WERI-Rb-1 (cell line): ENCODE measurements around the gene DMBX1.

ENCODE experiments used
- DNase-seq: peaks from one replicate; pipeline ENCODE4 v3.0.0-alpha.2; 2020
- H3K27ac ChIP-seq: fragments of 250-450 bp; sonication (Bioruptor Pico); 2 replicates; pipeline ENCODE4 v1.5.1; 2020; ENCODE audit warnings: mild to moderate bottlenecking, moderate library complexity
- H3K27me3 ChIP-seq: fragments of 250-450 bp; sonication (Bioruptor Pico); 2 replicates; pipeline ENCODE4 v1.5.1; 2021; ENCODE audit warnings: mild to moderate bottlenecking, low read depth, moderate library complexity; ENCODE audit not compliant: insufficient read depth, severe bottlenecking
- H3K36me3 ChIP-seq: fragments of 250-450 bp; sonication (Bioruptor Pico); 2 replicates; pipeline ENCODE4 v1.5.1; 2020; ENCODE audit warnings: mild to moderate bottlenecking, moderate library complexity
- H3K4me3 ChIP-seq: 2 replicates; pipeline ENCODE4 v1.5.1; 2011; ENCODE audit warnings: low read depth, mild to moderate bottlenecking, control low read depth, low read length
- H3K9me3 ChIP-seq: fragments of 250-450 bp; sonication (Bioruptor Pico); 2 replicates; pipeline ENCODE4 v1.5.1; 2021; ENCODE audit warnings: mild to moderate bottlenecking, moderate library complexity; ENCODE audit not compliant: severe bottlenecking
- CTCF ChIP-seq: IDR thresholded peaks from 2 replicates; pipeline ENCODE4 v1.5.1; 2011; ENCODE audit warnings: low read depth, mild to moderate bottlenecking, control low read depth, inconsistent platforms, low read length

The DMBX1 gene

DNA sequence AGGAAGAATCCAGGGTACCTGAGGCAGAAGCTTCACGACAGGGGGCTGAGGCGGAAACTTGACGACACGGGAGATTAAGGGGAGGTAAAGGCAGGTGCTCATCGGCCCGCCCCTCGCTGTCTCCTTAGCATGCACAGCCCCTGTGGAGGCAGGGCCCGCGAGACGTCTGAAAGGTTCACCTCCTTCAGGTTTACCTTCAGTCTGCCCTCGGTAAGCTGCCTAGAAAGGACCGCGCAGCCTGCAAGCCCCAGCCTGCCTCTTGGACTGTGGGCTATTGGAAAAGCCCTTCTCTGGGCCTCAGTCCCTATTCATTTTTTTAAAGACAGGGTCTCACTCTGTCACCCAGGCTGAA lies 33.3 kb downstream of the DMBX1 start:
- no peak for TF ChIP-seq CTCF
- Histone ChIP-seq H3K9me3 (no peaks in the 10 kb centered on the region), H3K4me3 (no peak overlapping the region), H3K36me3 (no peaks in the 10 kb centered on the region), H3K27me3 (no peaks in the 10 kb centered on the region), H3K27ac (peak overlapping the region; percentile 76)
- DNase-seq = peak; percentile 60

- H3K36me3 ChIP-seq = no peaks in the 10 kb centered on the region
- peak; percentile 57 for DNase-seq
- H3K9me3 ChIP-seq = no peaks in the 10 kb centered on the region
- peak overlapping the region; percentile 76; the same call in 1 of the 2 replicates for H3K27ac ChIP-seq
- H3K27me3 ChIP-seq = no peaks in the 10 kb centered on the region
- no peak overlapping the region for H3K4me3 ChIP-seq
- TF ChIP-seq CTCF = no peak
Measured at GRCh38 chr1:46523496-46524353, 34.1 kb downstream of the DMBX1 start.

GRCh38 chr1:46524843-46525242 lies 35.2 kb downstream of the DMBX1 start:
- Histone ChIP-seq H3K9me3 (no peaks in the 10 kb centered on the region), H3K36me3 (no peaks in the 10 kb centered on the region), H3K27me3 (no peaks in the 10 kb centered on the region), H3K27ac (peak overlapping the region; percentile 30; the same call in 1 of the 2 replicates), H3K4me3 (no peak overlapping the region)
- no peak for DNase-seq
- TF ChIP-seq CTCF = no peak

DNA sequence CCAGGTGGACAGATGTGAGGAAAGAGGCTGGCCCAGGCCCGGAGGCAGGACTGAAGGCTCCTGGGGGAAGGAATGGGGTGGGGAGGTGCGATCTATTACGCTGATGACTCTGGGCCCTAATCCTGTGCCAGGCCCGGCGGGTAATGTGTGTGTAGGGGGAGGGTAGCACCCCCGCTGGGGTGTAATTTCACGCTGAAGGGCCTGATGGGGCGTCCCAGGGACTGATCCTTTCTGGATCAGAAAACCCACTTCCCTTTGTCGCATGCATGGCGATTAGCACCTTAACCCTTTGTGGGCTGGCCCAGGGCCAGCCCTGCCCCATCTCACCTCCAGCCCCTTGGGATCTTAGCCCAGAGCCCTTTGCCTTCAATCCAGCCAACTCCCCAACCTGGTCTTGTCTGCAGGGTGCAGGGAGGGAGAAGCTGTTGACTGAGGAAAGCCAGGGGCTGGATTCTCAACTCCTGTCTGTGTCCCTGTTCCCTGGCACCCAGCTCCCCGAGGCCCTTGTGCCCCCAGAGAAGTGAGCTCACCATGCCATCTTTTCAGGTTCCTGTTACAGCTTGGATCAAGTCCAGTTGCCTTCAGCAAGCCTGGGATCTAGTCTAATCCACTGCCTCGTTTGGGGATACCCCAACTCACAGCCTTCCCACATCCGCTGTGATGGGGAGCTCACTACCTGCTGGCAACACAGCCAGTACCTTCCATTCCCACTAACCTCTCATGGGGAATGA lies 35.8 kb downstream of the DMBX1 start:
- no peaks in the 10 kb centered on the region for H3K9me3 ChIP-seq
- no peaks in the 10 kb centered on the region for H3K27me3 ChIP-seq
- no peak for TF ChIP-seq CTCF
- H3K36me3 ChIP-seq = no peaks in the 10 kb centered on the region
- peak; percentile 84 for DNase-seq
- peak overlapping the region; percentile 4 for H3K27ac ChIP-seq
- H3K4me3 ChIP-seq = no peak overlapping the region

DNA sequence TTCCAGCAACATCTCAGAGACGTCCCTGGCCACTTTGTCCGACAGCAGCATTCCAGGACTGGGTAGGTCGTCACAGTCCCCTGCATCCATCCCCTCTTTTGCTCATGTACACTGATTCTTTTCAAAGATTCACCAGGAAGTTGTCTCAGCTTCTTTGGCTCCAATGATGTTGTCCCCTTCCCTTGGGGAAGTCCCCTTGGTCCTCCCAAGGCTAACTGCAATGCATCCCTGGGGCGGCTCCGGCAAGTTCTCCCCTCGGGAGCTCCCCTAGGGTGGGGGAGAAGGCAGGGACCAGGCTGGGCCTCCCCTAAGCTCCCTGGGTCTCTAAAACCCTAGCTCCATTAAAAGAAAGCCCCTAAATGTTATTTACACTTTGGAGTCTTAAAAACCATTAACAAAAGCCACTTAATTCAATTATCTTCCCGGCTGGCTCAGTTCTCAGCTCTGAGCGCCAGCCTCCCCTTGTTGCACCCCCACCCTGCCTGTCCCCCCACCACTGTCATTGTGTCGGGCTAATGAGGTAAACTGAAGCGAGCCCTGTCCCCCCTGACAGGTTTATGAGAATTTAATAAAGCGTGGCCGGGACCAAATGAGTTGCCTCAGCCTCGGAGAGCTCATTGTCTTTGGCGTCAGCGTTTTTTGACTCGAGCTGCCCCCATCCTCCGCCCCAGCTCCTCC lies 36.5 kb downstream of the DMBX1 start:
- Histone ChIP-seq H3K4me3 (peak overlapping the region; percentile 3; the same call in 1 of the 2 replicates), H3K27me3 (no peaks in the 10 kb centered on the region), H3K27ac (peak overlapping the region; percentile 53), H3K36me3 (no peaks in the 10 kb centered on the region), H3K9me3 (no peaks in the 10 kb centered on the region)
- no peak for DNase-seq
- no peak for TF ChIP-seq CTCF
